Gastrocnemius medialis (tissue), 4 donors: ENCODE measurements around the gene NHERF1. TPM values are rescaled to one million over a fixed set of nuclear protein-coding genes. Genes with fewer than 3 reads are reported as not detected.

Source experiments
- ATAC-seq, 2 donors: fragments of 150-250 bp; one replicate each; pipeline ENCODE4 v1.9.1; 2016
- DNase-seq, 2 donors: peaks; one replicate each; pipeline ENCODE4 v3.0.0-alpha.2; 2019
- H3K27ac ChIP-seq, 4 donors: fragments of 200-600 bp; sonication (generic); 1 replicate in 1 of 4; 2 replicates in 3 of 4; pipeline ENCODE4 v1.5.1; 2016 to 2018; ENCODE audit warnings: mild to moderate bottlenecking in 2 of 4, moderate library complexity in 1 of 4
- H3K27me3 ChIP-seq, 3 donors: fragments of 200-600 bp; sonication (generic) in 2 of 3; 1 replicate in 1 of 3; 2 replicates in 2 of 3; pipeline versions ENCODE4 v1.5.1 to v1.6.0; 2016 to 2019; ENCODE audit warnings: mild to moderate bottlenecking in 1 of 3, moderate library complexity in 1 of 3
- H3K36me3 ChIP-seq, 2 donors: fragments of 200-600 bp; sonication (generic) in 1 of 2; one replicate each; pipeline ENCODE4 v1.5.1; 2017 to 2018
- H3K4me1 ChIP-seq, 2 donors: fragments of 200-600 bp; sonication (generic) in 1 of 2; one replicate each; pipeline ENCODE4 v1.5.1; 2016 to 2017; ENCODE audit warnings: mild to moderate bottlenecking in 2 of 2
- H3K4me3 ChIP-seq, 4 donors: fragments of 200-600 bp; sonication (generic) in 3 of 4; 1 replicate in 1 of 4; 2 replicates in 3 of 4; pipeline ENCODE4 v1.5.1; 2016 to 2019; ENCODE audit warnings: mild to moderate bottlenecking in 2 of 4
- H3K9me3 ChIP-seq, 3 donors: fragments of 200-600 bp; sonication (generic) in 2 of 3; 1 replicate in 1 of 3; 2 replicates in 2 of 3; pipeline ENCODE4 v1.5.1; 2016 to 2019
- CTCF ChIP-seq, 5 experiments: fragments of 450-650 bp in 3 of 5; fragments of 200-600 bp in 2 of 5; sonication (generic) in 2 of 5; IDR thresholded peaks in 4 of 5; conservative IDR thresholded peaks in 1 of 5; 1 replicate in 4 of 5; 2 replicates in 1 of 5; pipeline ENCODE4 v1.5.1; 2016 to 2019; ENCODE audit warnings: antibody characterized with exemption in 5 of 5, mild to moderate bottlenecking in 3 of 5, moderate library complexity in 3 of 5
- POLR2A ChIP-seq, 2 donors: fragments of 450-650 bp; IDR thresholded peaks; one replicate each; pipeline ENCODE4 v1.6.1; 2017; ENCODE audit warnings: antibody characterized with exemption in 2 of 2, mild to moderate bottlenecking in 2 of 2, moderate library complexity in 2 of 2
- in situ Hi-C, 4 donors: fragments of 200-750 bp; cut with MboI; loops; one replicate each; pipeline versions ENCODE4 v1.15.0 to v1.8.0; 2017; ENCODE audit warnings: low sequenced_read_pairs in 4 of 4
- intact Hi-C: fragments of 100-400 bp; cut with DNase I; formaldehyde crosslinking; loops from one replicate; pipeline ENCODE4 v1.15.1; 2023; ENCODE audit warnings: low total_unique reads
- total RNA-seq, 4 donors: library from RNA; depleted of rRNA; stranded (reverse); fragments of >200 nt; gene quantifications; one replicate each; pipeline versions ENCODE4 v1.1.0 to v1.2.3, GENCODE V29; 2016

The NHERF1 gene
- total RNA-seq, 4 donors from 2014 or later = 3.8 to 5.6 (median 5.5) TPM

GRCh38 chr17:74730491-74731346 is 17.7 kb upstream of the NHERF1 start:
- H3K4me1 ChIP-seq = no peaks in the 10 kb centered on the region
- no peak for DNase-seq
- in situ Hi-C loops = no loop called here
- intact Hi-C loops = no loop called here
- no peaks in the 10 kb centered on the region for H3K9me3 ChIP-seq
- H3K27me3 ChIP-seq = peaks cover 16 to 28% (median 27%) of the 10 kb centered on the region in 3 donors
- TF ChIP-seq POLR2A (IDR thresholded peaks at IDR 0.05) (no peak), CTCF (IDR thresholded peaks at IDR 0.05 in 4 of 5, conservative IDR thresholded peaks at IDR 0.05 in 1 of 5) (no peak)
- H3K36me3 ChIP-seq = no peaks in the 10 kb centered on the region
- H3K4me3 ChIP-seq = no peak overlapping the region
- no peak overlapping the region for H3K27ac ChIP-seq
- no peak for ATAC-seq

- H3K9me3 ChIP-seq = no peaks in the 10 kb centered on the region
- H3K27ac ChIP-seq = no peak overlapping the region
- TF ChIP-seq POLR2A (IDR thresholded peaks at IDR 0.05) (no peak), CTCF (IDR thresholded peaks at IDR 0.05 in 4 of 5, conservative IDR thresholded peaks at IDR 0.05 in 1 of 5) (no peak)
- no peak for ATAC-seq
- no peaks in the 10 kb centered on the region for H3K4me1 ChIP-seq
- H3K27me3 ChIP-seq = peaks cover 19 to 34% (median 33%) of the 10 kb centered on the region in 3 donors
- H3K4me3 ChIP-seq = no peak overlapping the region
- in situ Hi-C loops (no loop called here), intact Hi-C loops (no loop called here)
- DNase-seq = no peak
- H3K36me3 ChIP-seq = no peaks in the 10 kb centered on the region
Measured at GRCh38 chr17:74731347-74731605, 17.2 kb upstream of the NHERF1 start.

GRCh38 chr17:74732042-74732867 is 16.2 kb upstream of the NHERF1 start:
- H3K4me3 ChIP-seq = no peak overlapping the region
- ATAC-seq = no peak
- intact Hi-C loops = no loop called here
- H3K9me3 ChIP-seq = no peaks in the 10 kb centered on the region
- DNase-seq = no peak
- TF ChIP-seq POLR2A (IDR thresholded peaks at IDR 0.05) = no peak
- no peak for TF ChIP-seq CTCF (IDR thresholded peaks at IDR 0.05 in 4 of 5, conservative IDR thresholded peaks at IDR 0.05 in 1 of 5)
- in situ Hi-C loops = no loop called here
- peaks cover 0 to 6% of the 10 kb centered on the region in 2 donors for H3K4me1 ChIP-seq
- H3K27me3 ChIP-seq = peaks cover 27 to 43% (median 42%) of the 10 kb centered on the region in 3 donors
- H3K36me3 ChIP-seq = no peaks in the 10 kb centered on the region
- H3K27ac ChIP-seq = no peak overlapping the region

- intact Hi-C loops (no loop called here), in situ Hi-C loops (no loop called here)
- H3K4me3 ChIP-seq = no peak overlapping the region
- no peaks in the 10 kb centered on the region for H3K36me3 ChIP-seq
- peaks cover 40 to 56% (median 55%) of the 10 kb centered on the region in 3 donors for H3K27me3 ChIP-seq
- H3K4me1 ChIP-seq = peaks cover 0 to 12% of the 10 kb centered on the region in 2 donors
- H3K27ac ChIP-seq = no peak overlapping the region
- ATAC-seq (no peak), DNase-seq (no peak)
- no peaks in the 10 kb centered on the region for H3K9me3 ChIP-seq
- TF ChIP-seq POLR2A (IDR thresholded peaks at IDR 0.05) (no peak), CTCF (IDR thresholded peaks at IDR 0.05 in 4 of 5, conservative IDR thresholded peaks at IDR 0.05 in 1 of 5) (no peak)
Measured at GRCh38 chr17:74733365-74734122, 14.9 kb upstream of the NHERF1 start.
